Transverse colon (tissue), 4 donors: ENCODE results near the gene RPA1. TPM values are rescaled to one million over a fixed set of nuclear protein-coding genes. Genes with fewer than 3 reads are reported as not detected.

Source experiments
- DNase-seq: peaks from one replicate; pipeline ENCODE4 v3.0.0-alpha.2; 2019
- H3K27ac ChIP-seq, 4 donors: fragments of 200-600 bp; sonication (generic); 2 replicates each; pipeline ENCODE4 v1.5.1; 2016 to 2018; ENCODE audit warnings: inconsistent platforms in 4 of 4
- H3K27me3 ChIP-seq: fragments of 200-600 bp; sonication (generic); 2 replicates; pipeline ENCODE4 v1.5.1; 2017; ENCODE audit warnings: inconsistent platforms
- H3K36me3 ChIP-seq, 4 donors: fragments of 200-600 bp; sonication (generic); 2 replicates each; pipeline ENCODE4 v1.5.1; 2017 to 2019; ENCODE audit warnings: inconsistent platforms in 4 of 4
- H3K4me1 ChIP-seq, 4 donors: fragments of 200-600 bp; sonication (generic); 2 replicates each; pipeline ENCODE4 v1.5.1; 2017 to 2020; ENCODE audit warnings: inconsistent platforms in 4 of 4
- H3K4me3 ChIP-seq, 4 donors: fragments of 200-600 bp; sonication (generic); 1 replicate in 1 of 4; 2 replicates in 3 of 4; pipeline versions ENCODE4 v1.5.1 to v1.6.1; 2017 to 2019; ENCODE audit warnings: inconsistent platforms in 4 of 4
- H3K9me3 ChIP-seq, 2 donors: fragments of 200-600 bp; sonication (generic); 2 replicates each; pipeline ENCODE4 v1.5.1; 2017 to 2019; ENCODE audit warnings: inconsistent platforms in 2 of 2
- EP300 ChIP-seq: sonication (generic); formaldehyde crosslinking; IDR thresholded peaks from one replicate; pipeline ENCODE4 v1.6.1; 2017; ENCODE audit warnings: antibody characterized with exemption, low read depth
- POLR2A ChIP-seq: fragments of 450-650 bp; IDR thresholded peaks from one replicate; pipeline ENCODE4 v1.6.1; 2016; ENCODE audit warnings: antibody characterized with exemption, mild to moderate bottlenecking, moderate library complexity
- POLR2AphosphoS5 ChIP-seq, 3 donors: sonication (generic); formaldehyde crosslinking; IDR thresholded peaks; one replicate each; pipeline ENCODE4 v1.6.1; 2016; ENCODE audit warnings: antibody characterized with exemption in 3 of 3
- WGBS, 2 donors: methylation state at CpG; one replicate each; pipeline ENCODE4 v1.1.5; 2018; ENCODE audit warnings: low coverage in 1 of 2; 5-methylcytosine and 5-hydroxymethylcytosine counted together
- in situ Hi-C, 4 donors: fragments of 200-750 bp; cut with MboI; loops; one replicate each; pipeline versions ENCODE4 v1.15.0 to v1.15.1; 2017; ENCODE audit warnings: low sequenced_read_pairs in 3 of 4, low pct_ligation_motif_present in 1 of 4, low pct_unique_long_range_greater_than_20kb in 1 of 4
- intact Hi-C: fragments of 100-400 bp; cut with DNase I; formaldehyde crosslinking; loops from one replicate; pipeline ENCODE4 v1.15.1; 2023; ENCODE audit warnings: low total_unique reads
- total RNA-seq, 4 donors: library from RNA; depleted of rRNA; stranded (reverse); fragments of >200 nt; gene quantifications; one replicate each; pipeline ENCODE4 v1.1.0, GENCODE V29; 2016
- TF ChIP-seq, protein P1 (sequence below), 5 experiments: fragments of 200-600 bp in 3 of 5; fragments of 450-650 bp in 2 of 5; sonication (generic) in 3 of 5; IDR thresholded peaks; 1 replicate in 2 of 5; 2 replicates in 3 of 5; pipeline ENCODE4 v1.5.1; 2016 to 2017; ENCODE audit warnings: antibody characterized with exemption in 5 of 5, inconsistent platforms in 3 of 5, mild to moderate bottlenecking in 2 of 5, moderate library complexity in 1 of 5

Gene RPA1
- total RNA-seq, 4 donors from 2014 or later = 6.4 to 160 (median 23.9) TPM

DNA sequence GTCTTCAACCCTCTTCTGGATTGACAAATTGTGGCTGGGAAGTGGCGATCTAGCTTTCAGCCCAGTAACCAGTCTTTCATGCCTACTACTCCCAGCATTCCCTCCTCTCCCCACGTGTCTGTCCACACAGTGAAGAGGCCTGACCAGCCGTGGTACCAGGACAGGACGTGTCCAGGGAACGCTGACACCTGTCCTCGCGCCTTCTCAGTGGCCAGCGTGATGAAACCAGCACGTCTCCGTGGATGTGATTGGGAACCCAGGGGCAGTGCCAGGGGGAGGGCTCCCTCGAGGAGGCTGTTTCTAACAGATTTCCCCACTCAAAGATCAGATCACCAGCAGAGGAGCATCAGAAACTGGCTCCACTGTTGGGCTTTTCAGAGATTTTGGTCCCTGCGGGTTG is 69.1 kb downstream of the RPA1 start:
- H3K4me3 ChIP-seq = no peak overlapping the region
- peaks cover 0 to 19% (median 6%) of the 10 kb centered on the region in 4 donors for H3K36me3 ChIP-seq
- in situ Hi-C loops = loop anchor here in 1 of 4 donors (25.0 kb wide), 1 partner anchor 388 kb away; no protein-coding TSS in a partner anchor

GRCh38 chr17:1899403-1900000 is 69.7 kb downstream of the RPA1 start:
- 82 to 89% methylated on average over 8 of the region's 8 CpGs for WGBS, 2 donors
- peaks cover 7% of the 10 kb centered on the region for H3K27me3 ChIP-seq
- no peak overlapping the region for H3K4me3 ChIP-seq
- H3K27ac ChIP-seq = no peak overlapping the region
- H3K36me3 ChIP-seq = peaks cover 0 to 19% (median 6%) of the 10 kb centered on the region in 4 donors
- intact Hi-C loops (no loop called here), in situ Hi-C loops (loop anchor here in 1 of 4 donors (25.0 kb wide), 1 partner anchor 388 kb away; no protein-coding TSS in a partner anchor)
- H3K9me3 ChIP-seq = no peaks in the 10 kb centered on the region
- peaks cover 0 to 4% (median 0%) of the 10 kb centered on the region in 4 donors for H3K4me1 ChIP-seq
- DNase-seq = no peak
- TF ChIP-seq, protein P1, sequence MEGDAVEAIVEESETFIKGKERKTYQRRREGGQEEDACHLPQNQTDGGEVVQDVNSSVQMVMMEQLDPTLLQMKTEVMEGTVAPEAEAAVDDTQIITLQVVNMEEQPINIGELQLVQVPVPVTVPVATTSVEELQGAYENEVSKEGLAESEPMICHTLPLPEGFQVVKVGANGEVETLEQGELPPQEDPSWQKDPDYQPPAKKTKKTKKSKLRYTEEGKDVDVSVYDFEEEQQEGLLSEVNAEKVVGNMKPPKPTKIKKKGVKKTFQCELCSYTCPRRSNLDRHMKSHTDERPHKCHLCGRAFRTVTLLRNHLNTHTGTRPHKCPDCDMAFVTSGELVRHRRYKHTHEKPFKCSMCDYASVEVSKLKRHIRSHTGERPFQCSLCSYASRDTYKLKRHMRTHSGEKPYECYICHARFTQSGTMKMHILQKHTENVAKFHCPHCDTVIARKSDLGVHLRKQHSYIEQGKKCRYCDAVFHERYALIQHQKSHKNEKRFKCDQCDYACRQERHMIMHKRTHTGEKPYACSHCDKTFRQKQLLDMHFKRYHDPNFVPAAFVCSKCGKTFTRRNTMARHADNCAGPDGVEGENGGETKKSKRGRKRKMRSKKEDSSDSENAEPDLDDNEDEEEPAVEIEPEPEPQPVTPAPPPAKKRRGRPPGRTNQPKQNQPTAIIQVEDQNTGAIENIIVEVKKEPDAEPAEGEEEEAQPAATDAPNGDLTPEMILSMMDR (IDR thresholded peaks at IDR 0.05) = peak in 1 of 5 experiments; percentile 15
- TF ChIP-seq EP300 = no peak

More for the DNA sequence above, 69.1 kb downstream of the RPA1 start:
- no peak for TF ChIP-seq POLR2A
- TF ChIP-seq POLR2AphosphoS5 (IDR thresholded peaks at IDR 0.05) = no peak
- TF ChIP-seq EP300 = no peak
- TF ChIP-seq, protein P1 (IDR thresholded peaks at IDR 0.05) = no peak
- Histone ChIP-seq H3K27me3 (peaks cover under 1% of the 10 kb centered on the region), H3K4me1 (no peaks in the 10 kb centered on the region), H3K9me3 (no peaks in the 10 kb centered on the region), H3K27ac (no peak overlapping the region)
- DNase-seq = no peak
- intact Hi-C loops = no loop called here
- WGBS, 2 donors = 89% methylated on average over 12 of the region's 12 CpGs; no CpG with 5 or more reads in 1 of the 2 donors

- TF ChIP-seq POLR2AphosphoS5 (IDR thresholded peaks at IDR 0.05) = no peak
- TF ChIP-seq, protein P1 (IDR thresholded peaks at IDR 0.05) = no peak
- no peak for TF ChIP-seq POLR2A
- no peak for TF ChIP-seq EP300
- in situ Hi-C loops = loop anchor here in 2 of 4 donors (10.0 kb wide), 2 partner anchors 110 to 120 kb away; partner anchors contain the start of gene RTN4RL1 (in 1 of the 2)
- intact Hi-C loops = no loop called here
Measured at GRCh38 chr17:1904273-1905182, 74.7 kb downstream of the RPA1 start.

More at GRCh38 chr17:1904273-1905182, 74.7 kb downstream of the RPA1 start:
- H3K4me3 ChIP-seq = no peak overlapping the region
- peaks cover 57% of the 10 kb centered on the region for H3K27me3 ChIP-seq
- H3K36me3 ChIP-seq = no peaks in the 10 kb centered on the region
- DNase-seq = no peak
- no peaks in the 10 kb centered on the region for H3K9me3 ChIP-seq
- WGBS, 2 donors = 41 to 48% methylated on average over 6 to 17 of the region's 17 CpGs
- H3K4me1 ChIP-seq = peaks cover 7 to 28% (median 12%) of the 10 kb centered on the region in 4 donors
- no peak overlapping the region for H3K27ac ChIP-seq
